T-helper 17 cell (primary cell): ENCODE measurements around the gene GABRG3. TPM values are rescaled to one million over a fixed set of nuclear protein-coding genes. Genes with fewer than 3 reads are reported as not detected.

ENCODE experiments used
- ATAC-seq: fragments of 150-1000 bp; cut with Tn5 transposase; 2 replicates; pipeline ENCODE4 v1.10.0; 2021; ENCODE audit warnings: mild to moderate bottlenecking, moderate library complexity
- DNase-seq, 3 donors: peaks; one replicate each; pipeline versions ENCODE4 v3.0.0 to v3.0.0-alpha.2; 2020 to 2021
- H3K9me3 ChIP-seq: one replicate; pipeline ENCODE4 v1.7.0; 2013; ENCODE audit warnings: low read length, mild to moderate bottlenecking; ENCODE audit not compliant: control insufficient read depth, poor library complexity, severe bottlenecking
- H3K27ac Mint-ChIP-seq: one replicate; pipeline ENCODE4 v1.8.0; 2022; ENCODE audit warnings: mild to moderate bottlenecking, moderate library complexity, mixed read lengths
- H3K27me3 Mint-ChIP-seq: one replicate; pipeline ENCODE4 v1.8.0; 2022; ENCODE audit warnings: mixed read lengths
- H3K36me3 Mint-ChIP-seq: one replicate; pipeline ENCODE4 v1.8.0; 2022; ENCODE audit warnings: low read depth, mixed read lengths
- H3K4me1 Mint-ChIP-seq: one replicate; pipeline ENCODE4 v1.8.0; 2022; ENCODE audit warnings: mild to moderate bottlenecking, mixed read lengths
- H3K4me3 Mint-ChIP-seq: one replicate; pipeline ENCODE4 v1.8.0; 2022; ENCODE audit warnings: mild to moderate bottlenecking, moderate library complexity, mixed read lengths
- total RNA-seq, 4 donors: library from RNA in 2 of 4; stranded (reverse) in 2 of 4; gene quantifications; one replicate each; pipeline ENCODE4 v1.2.3 and lab custom pipeline; 2022 to 2026

GABRG3 gene
- total RNA-seq, 2 donors from 2014 or later: not detected

DNA sequence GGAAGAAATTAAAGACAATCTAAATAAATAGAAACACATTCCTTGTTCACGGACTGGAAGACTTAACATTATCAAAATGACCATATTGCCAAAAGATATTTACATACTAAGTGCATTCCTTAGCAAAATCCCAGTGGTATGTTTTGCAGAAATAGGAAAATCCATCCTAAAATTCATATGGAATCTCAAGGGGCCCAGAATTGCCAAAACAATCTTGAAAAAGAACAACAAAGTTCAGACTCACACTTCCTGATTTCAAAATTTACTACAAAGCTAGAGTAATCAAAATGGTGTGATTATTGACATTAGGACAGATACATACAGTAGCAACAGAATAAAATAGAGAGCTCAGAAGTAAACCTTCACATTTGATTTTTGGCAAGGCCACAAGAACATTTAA is 612.7 kb downstream of the GABRG3 start:
- H3K4me1 Mint-ChIP-seq: no peaks in the 10 kb centered on the region
- no peak overlapping the region for H3K4me3 Mint-ChIP-seq
- no peaks in the 10 kb centered on the region for H3K27me3 Mint-ChIP-seq
- no peaks in the 10 kb centered on the region for H3K36me3 Mint-ChIP-seq
- DNase-seq: no peak
- H3K27ac Mint-ChIP-seq: no peak overlapping the region
- ATAC-seq: no peak
- H3K9me3 ChIP-seq: no peaks in the 10 kb centered on the region

DNA sequence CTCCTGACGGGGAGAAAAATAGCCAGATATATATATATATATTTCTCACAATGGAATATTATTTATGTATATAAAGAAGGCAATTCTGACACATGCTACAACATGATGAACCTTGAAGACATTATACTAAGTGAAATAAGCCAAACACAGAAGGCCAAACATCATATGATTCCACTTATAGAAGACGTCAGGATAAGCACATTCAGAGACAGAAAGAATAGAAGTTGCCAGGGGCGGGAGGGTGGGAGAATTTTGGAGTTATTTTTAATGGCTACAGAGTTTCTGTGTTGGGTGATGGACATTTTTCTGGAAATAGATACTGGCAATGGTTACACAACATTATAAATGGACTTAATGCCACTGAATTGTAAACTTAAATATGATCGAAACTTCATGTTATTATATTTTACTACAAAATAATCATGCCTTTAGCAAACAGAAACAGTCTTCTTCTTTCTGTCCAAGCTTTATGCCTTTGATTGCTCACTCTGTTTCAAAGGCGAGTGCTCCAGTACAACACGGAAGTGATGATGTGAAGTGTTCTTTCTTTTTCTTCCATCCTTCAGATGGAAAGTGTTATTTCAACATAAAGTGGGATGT is 614.2 kb downstream of the GABRG3 start:
- H3K27me3 Mint-ChIP-seq: no peaks in the 10 kb centered on the region
- no peaks in the 10 kb centered on the region for H3K36me3 Mint-ChIP-seq
- ATAC-seq (no peak), DNase-seq (no peak)
- no peak overlapping the region for H3K27ac Mint-ChIP-seq
- H3K4me3 Mint-ChIP-seq: no peak overlapping the region
- H3K9me3 ChIP-seq: no peaks in the 10 kb centered on the region
- no peaks in the 10 kb centered on the region for H3K4me1 Mint-ChIP-seq

DNA sequence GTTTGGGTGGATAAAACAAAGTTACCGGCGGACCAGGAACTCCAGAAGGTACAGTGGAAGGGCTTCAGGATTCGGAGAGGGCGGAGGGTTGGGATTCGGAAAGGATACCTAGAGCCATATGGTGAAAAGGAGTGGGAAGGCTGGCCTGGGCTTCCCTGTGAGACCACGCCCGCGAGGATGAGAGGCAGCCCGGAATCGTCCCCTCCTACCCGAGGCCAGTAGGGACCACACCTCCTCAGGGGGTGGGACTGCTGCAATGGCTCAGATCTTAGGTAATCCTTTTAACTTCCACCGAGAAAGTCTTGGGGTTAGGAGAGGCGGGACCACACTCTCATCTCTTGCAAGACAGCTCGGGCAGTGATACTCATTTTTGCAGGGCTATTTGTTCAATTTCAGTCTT is 616.8 kb downstream of the GABRG3 start:
- H3K36me3 Mint-ChIP-seq: no peaks in the 10 kb centered on the region
- no peak for ATAC-seq
- H3K9me3 ChIP-seq: no peaks in the 10 kb centered on the region
- H3K4me1 Mint-ChIP-seq: no peaks in the 10 kb centered on the region
- no peaks in the 10 kb centered on the region for H3K27me3 Mint-ChIP-seq
- H3K27ac Mint-ChIP-seq: no peak overlapping the region
- H3K4me3 Mint-ChIP-seq: no peak overlapping the region
- DNase-seq: no peak

DNA sequence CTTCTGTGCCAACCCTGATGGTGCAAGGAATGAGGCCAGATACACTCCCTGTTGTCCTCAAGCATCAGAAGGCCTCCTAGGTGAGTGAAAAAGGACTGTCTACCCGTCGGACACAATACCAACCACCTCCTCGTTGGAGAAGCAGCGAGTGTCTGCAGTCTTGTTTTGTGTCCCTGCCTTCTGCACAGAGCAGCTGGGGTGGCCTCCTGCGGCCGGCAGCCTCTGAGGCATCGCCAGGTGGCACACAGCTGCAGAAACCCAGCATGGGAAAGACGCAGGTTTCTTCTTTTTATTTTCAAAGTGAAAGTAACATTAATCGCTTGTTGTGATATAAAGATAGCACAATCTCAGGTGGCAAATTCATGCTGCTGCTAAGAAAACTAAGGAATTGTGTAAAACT is 618.3 kb downstream of the GABRG3 start:
- no peaks in the 10 kb centered on the region for H3K9me3 ChIP-seq
- no peaks in the 10 kb centered on the region for H3K27me3 Mint-ChIP-seq
- H3K4me3 Mint-ChIP-seq: no peak overlapping the region
- DNase-seq (no peak), ATAC-seq (no peak)
- no peaks in the 10 kb centered on the region for H3K36me3 Mint-ChIP-seq
- H3K27ac Mint-ChIP-seq: no peak overlapping the region
- H3K4me1 Mint-ChIP-seq: no peaks in the 10 kb centered on the region

DNA sequence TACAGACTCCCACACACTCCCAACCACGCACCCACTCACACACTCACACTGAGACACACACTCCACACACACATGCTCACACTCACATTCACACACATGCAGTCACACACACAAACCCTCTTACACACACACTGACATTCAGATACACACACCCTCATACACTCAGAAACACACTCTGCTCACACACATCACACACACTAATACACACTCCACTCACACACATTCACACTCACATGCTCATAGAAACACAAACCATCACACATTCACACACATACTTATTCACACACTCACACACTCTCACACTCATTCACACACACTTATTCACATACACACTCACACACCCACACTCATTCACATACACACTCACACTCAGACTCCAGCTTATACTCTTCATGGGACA is 618.8 kb downstream of the GABRG3 start:
- Mint-ChIP-seq H3K27me3 (no peaks in the 10 kb centered on the region), H3K27ac (no peak overlapping the region), H3K36me3 (no peaks in the 10 kb centered on the region), H3K4me3 (no peak overlapping the region), H3K4me1 (no peaks in the 10 kb centered on the region)
- ATAC-seq: no peak
- no peak for DNase-seq
- H3K9me3 ChIP-seq: no peaks in the 10 kb centered on the region

Other genes starting within 250 kb of the GABRG3 start
- gene GABRB3, start 198.1 kb upstream of the GABRG3 start, total RNA-seq: not detected
- not detected for gene GABRA5, start 104.1 kb upstream of the GABRG3 start, total RNA-seq